T47D (cell line): Measurements from ENCODE around the gene DRC1.
A peak's percentile ranks its signal among the peaks of the same experiment; 100 is the strongest.
"Not testable (repeated sequence)": the region's sequence is repeated elsewhere in the genome, so short reads cannot be mapped to it uniquely, and the experiment has no call there.

Source experiments
- DNase-seq, 2 experiments: peaks; one replicate each; pipeline versions ENCODE4 v3.0.0 to v3.0.0-alpha.2; 2011 to 2012; ENCODE audit warnings: low read depth in 1 of 2, low spot score in 1 of 2
- JUND ChIP-seq: IDR thresholded peaks from 2 replicates; pipeline ENCODE4 v1.6.1; 2012; ENCODE audit warnings: low read depth
- in situ Hi-C: cut with HindIII; loops from 2 replicates; pipeline ENCODE4 v1.10.0; 2016; ENCODE audit warnings: low sequenced_read_pairs, low pct_unique_long_range_greater_than_20kb

Gene DRC1

GRCh38 chr2:26401739-26402541 is at the start of gene DRC1:
Gene DRC1 (plus strand): TSS chr2:26401920. CDS start chr2:26401990, 70 bp downstream.
- TF ChIP-seq JUND = no peak
- in situ Hi-C loops = no loop called here
- DNase-seq = no peak

GRCh38 chr2:26352892-26353291 is 48.8 kb upstream of the DRC1 start:
- DNase-seq = no peak

DNA sequence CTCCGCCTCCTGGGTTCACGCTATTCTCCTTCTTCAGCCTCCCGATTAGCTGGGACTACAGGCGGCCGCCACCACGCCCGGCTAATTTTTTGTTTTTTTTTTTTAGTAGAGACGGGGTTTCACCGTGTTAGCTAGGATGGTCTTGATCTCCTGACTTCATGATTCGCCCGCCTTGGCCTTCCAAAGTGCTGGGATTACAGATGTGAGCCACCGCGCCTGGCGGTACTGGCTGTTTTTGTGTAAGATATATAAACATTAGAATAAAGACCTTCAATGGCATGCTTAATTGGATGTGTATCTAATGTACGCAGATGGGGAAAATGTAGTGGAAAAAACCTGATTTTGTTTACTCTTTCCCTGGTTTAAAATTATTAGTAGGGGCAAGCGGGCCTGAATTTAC is 47.3 kb upstream of the DRC1 start:
- DNase-seq, in situ Hi-C loops: not testable (repeated sequence)

More at GRCh38 chr2:26352892-26353291, 48.8 kb upstream of the DRC1 start:
- no peak for TF ChIP-seq JUND
- in situ Hi-C loops = no loop called here

- in situ Hi-C loops = no loop called here
- peak; percentile 22 to 84 for DNase-seq
- no peak for TF ChIP-seq JUND
These were observed 46.4 kb upstream of the DRC1 start for GRCh38 chr2:26355038-26355995.

GRCh38 chr2:26356111-26356510 is 45.6 kb upstream of the DRC1 start:
- in situ Hi-C loops = no loop called here
- TF ChIP-seq JUND = no peak
- no peak for DNase-seq

GRCh38 chr2:26356771-26357170 is 44.9 kb upstream of the DRC1 start:
- no peak for TF ChIP-seq JUND
- in situ Hi-C loops = no loop called here

GRCh38 chr2:26359886-26360473 is 41.7 kb upstream of the DRC1 start:
- in situ Hi-C loops = no loop called here
- DNase-seq = no peak
- no peak for TF ChIP-seq JUND

More at GRCh38 chr2:26356771-26357170, 44.9 kb upstream of the DRC1 start:
- DNase-seq = no peak

- in situ Hi-C loops = no loop called here
- TF ChIP-seq JUND = no peak
- no peak for DNase-seq
These were observed 38.4 kb upstream of the DRC1 start for GRCh38 chr2:26363323-26363722.

- in situ Hi-C loops = no loop called here
- DNase-seq = no peak
- no peak for TF ChIP-seq JUND
These were observed 37.8 kb upstream of the DRC1 start for GRCh38 chr2:26363958-26364357.

- DNase-seq = no peak
- no peak for TF ChIP-seq JUND
- in situ Hi-C loops = no loop called here
These were observed 37.1 kb upstream of the DRC1 start for GRCh38 chr2:26364669-26365068.

DNA sequence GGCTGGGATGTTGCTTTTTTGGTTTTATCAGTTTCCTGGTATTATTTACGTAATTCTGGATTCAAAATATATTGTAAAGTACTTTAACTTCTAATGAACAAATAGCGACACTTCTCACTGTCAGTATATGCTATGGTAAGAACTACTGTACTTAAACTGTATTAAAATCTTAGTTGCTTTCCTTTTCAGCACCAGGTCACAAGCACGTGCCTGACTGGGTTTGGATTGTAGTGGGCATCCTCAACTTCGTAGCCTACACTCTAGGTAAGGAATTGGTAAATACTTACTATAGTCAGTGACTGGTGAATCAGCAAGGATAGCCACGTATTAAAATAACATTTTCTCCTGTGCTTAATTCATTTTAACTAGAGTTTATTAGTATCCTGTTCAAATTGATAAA is 34.8 kb upstream of the DRC1 start:
- TF ChIP-seq JUND = no peak
- in situ Hi-C loops = no loop called here

GRCh38 chr2:26369664-26370063 is 32.1 kb upstream of the DRC1 start:
- in situ Hi-C loops = not testable (repeated sequence)

More for the DNA sequence above, 34.8 kb upstream of the DRC1 start:
- DNase-seq = no peak

DNA sequence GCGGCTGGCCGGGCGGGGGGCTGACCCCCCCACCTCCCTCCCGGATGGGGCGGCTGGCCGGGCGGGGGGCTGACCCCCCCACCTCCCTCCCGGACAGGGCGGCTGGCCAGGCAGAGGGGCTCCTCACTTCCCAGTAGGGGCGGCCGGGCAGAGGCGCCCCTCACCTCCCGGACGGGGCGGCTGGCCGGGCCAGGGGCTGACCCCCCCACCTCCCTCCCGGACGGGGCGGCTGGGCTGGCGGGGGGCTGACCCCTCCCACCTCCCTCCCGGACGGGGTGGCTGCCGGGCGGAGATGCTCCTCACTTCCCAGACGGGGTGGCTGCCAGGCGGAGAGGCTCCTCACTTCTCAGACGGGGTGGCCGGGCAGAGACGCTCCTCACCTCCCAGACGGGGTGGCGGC is 30.8 kb upstream of the DRC1 start:
- in situ Hi-C loops, DNase-seq: not testable (repeated sequence)

More at GRCh38 chr2:26369664-26370063, 32.1 kb upstream of the DRC1 start:
- not testable (repeated sequence) for DNase-seq
